Breast epithelium (tissue), 3 donors: ENCODE measurements around the gene LMOD3.

ENCODE experiments used
- CTCF ChIP-seq, 3 donors: fragments of 450-650 bp; IDR thresholded peaks; one replicate each; pipeline ENCODE4 v1.5.1; 2016 to 2017; ENCODE audit warnings: antibody characterized with exemption in 3 of 3, mild to moderate bottlenecking in 3 of 3, moderate library complexity in 3 of 3
- POLR2A ChIP-seq: fragments of 450-650 bp; IDR thresholded peaks from one replicate; pipeline ENCODE4 v1.6.1; 2016; ENCODE audit warnings: antibody characterized with exemption, mild to moderate bottlenecking, moderate library complexity

GRCh38 chr3:69128509-69128908, 6.1 kb upstream of the LMOD3 start:
- TF ChIP-seq CTCF (IDR thresholded peaks at IDR 0.05) (no peak), POLR2A (no peak)
